HG03066 (cell line): ENCODE results near the gene KAT2B.

Experiments
- ATAC-seq: cut with Tn5 transposase; IDR thresholded peaks from one replicate; pipeline ENCODE4 v1.9.1; 2021; ENCODE audit warnings: low read depth; ENCODE audit not compliant: unreplicated experiment

KAT2B gene

DNA sequence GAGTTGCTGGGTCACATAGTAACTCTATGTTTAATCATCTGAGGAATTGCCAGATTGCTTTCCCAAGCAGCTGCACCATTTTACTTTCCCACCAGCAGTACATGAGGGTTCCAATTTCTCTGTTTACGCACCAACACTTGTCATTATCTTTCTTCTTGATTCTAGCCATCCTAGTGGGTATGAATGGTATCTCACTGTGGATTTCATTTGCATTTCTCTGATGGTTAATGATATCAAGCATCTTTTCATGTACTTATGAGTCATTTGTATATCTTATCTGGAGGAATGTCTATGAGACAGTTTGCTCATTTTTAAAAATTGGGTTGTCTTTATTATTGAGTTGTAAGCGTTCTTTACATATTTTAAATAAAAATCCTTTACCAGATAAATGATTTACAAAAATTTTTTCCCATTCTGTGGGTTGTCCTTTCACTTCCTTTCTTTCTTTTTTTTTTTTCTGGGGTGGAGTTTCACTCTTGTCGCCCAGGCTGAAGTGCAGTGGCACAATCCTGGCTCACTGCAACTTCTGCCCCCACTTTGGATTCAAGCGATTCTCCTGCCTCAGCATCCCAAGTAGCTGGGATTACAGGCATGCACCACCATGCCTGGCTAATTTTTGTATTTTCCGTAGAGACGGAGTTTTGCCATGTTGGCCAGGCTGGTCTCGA, 154.7 kb downstream of the KAT2B start:
- ATAC-seq: no peak

DNA sequence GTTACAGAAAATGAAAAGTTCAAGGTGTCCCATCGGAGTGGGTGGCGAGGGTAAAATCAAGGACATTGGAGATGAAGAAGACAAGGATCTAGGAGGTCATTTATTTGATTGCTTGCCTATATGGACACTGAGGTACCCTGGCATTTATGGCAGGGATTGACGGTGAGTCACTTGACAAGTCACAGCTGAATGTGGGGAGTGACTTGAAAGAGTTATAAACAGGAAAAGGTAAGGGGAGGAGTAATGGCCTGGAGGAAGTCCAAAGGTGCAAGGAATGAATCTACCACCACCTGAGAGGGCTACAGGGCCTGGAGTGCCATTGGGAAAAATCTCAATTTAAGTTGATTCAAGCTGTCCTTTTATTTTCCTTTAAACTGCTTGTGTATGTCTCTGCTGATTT, 157.5 kb downstream of the KAT2B start:
- ATAC-seq: no peak

DNA sequence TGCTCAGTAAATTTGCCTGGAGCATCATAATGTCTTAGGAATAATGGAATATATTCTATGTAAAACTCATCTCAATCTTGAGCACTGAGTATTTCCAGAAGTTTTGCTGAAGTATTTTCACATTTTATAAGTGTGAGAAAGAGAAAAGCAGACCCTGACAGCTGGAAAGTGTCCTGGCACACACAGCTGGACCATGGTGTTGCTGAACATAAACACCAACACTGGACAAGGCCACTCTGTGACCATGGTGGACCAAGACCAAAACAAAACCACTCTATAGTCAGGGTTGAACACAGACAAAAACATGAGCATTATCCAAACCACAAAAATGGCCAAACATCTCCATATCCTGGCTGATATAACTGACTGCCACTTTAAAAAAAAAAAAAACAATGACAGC, 160.9 kb downstream of the KAT2B start:
- no peak for ATAC-seq
